KMS-11 (cell line): ENCODE data around the gene EDNRB.

Experiments used
- H2AFZ ChIP-seq: fragments of 200-600 bp; sonication (generic); 2 replicates; pipeline ENCODE4 v1.6.1; 2016; ENCODE audit warnings: antibody characterized with exemption, mixed run types, low read depth
- H3K27ac ChIP-seq: fragments of 200-600 bp; sonication (generic); 2 replicates; pipeline ENCODE4 v1.6.1; 2016; ENCODE audit warnings: mild to moderate bottlenecking, mixed run types
- H3K27me3 ChIP-seq: fragments of 200-600 bp; sonication (generic); 2 replicates; pipeline ENCODE4 v1.6.1; 2017; ENCODE audit warnings: mild to moderate bottlenecking, low read depth, mixed run types, moderate library complexity; ENCODE audit not compliant: insufficient read depth
- H3K36me3 ChIP-seq: fragments of 200-600 bp; sonication (generic); 2 replicates; pipeline ENCODE4 v1.6.1; 2017; ENCODE audit warnings: mild to moderate bottlenecking, mixed run types; ENCODE audit not compliant: insufficient read depth
- H3K4me1 ChIP-seq: fragments of 200-600 bp; sonication (generic); 2 replicates; pipeline ENCODE4 v1.6.1; 2016; ENCODE audit warnings: mild to moderate bottlenecking, low read depth, mixed run types; ENCODE audit not compliant: poor library complexity, severe bottlenecking
- H3K4me2 ChIP-seq: fragments of 200-600 bp; sonication (generic); 2 replicates; pipeline ENCODE4 v1.7.0; 2016; ENCODE audit warnings: mild to moderate bottlenecking, mixed run types
- H3K4me3 ChIP-seq: fragments of 200-600 bp; sonication (generic); IDR thresholded peaks from 2 replicates; pipeline ENCODE4 v1.6.1; 2017; ENCODE audit warnings: low read depth, low read length, mixed read lengths; ENCODE audit not compliant: insufficient read depth
- H3K79me2 ChIP-seq: fragments of 200-600 bp; sonication (generic); 2 replicates; pipeline ENCODE4 v1.6.1; 2016; ENCODE audit warnings: low read depth, mixed run types; ENCODE audit not compliant: insufficient read depth
- H3K9ac ChIP-seq: fragments of 200-600 bp; sonication (generic); 2 replicates; pipeline ENCODE4 v1.6.1; 2016; ENCODE audit warnings: mild to moderate bottlenecking, mixed run types
- H4K20me1 ChIP-seq: fragments of 200-600 bp; sonication (generic); 2 replicates; pipeline ENCODE4 v1.6.1; 2016; ENCODE audit warnings: mild to moderate bottlenecking, mixed run types; ENCODE audit not compliant: insufficient read depth
- CTCF ChIP-seq: fragments of 200-600 bp; sonication (generic); conservative IDR thresholded peaks from 2 replicates; pipeline ENCODE4 v1.6.1; 2017; ENCODE audit warnings: low read depth, mild to moderate bottlenecking, antibody characterized with exemption, low read length, moderate library complexity, mixed read lengths

EDNRB gene

GRCh38 chr13:77868717-77869116 lies 49.9 kb downstream of the EDNRB start:
- Histone ChIP-seq H4K20me1 (no peaks in the 10 kb centered on the region), H3K4me3 (no peak overlapping the region), H3K36me3 (no peaks in the 10 kb centered on the region), H3K4me2 (no peak overlapping the region), H3K27me3 (no peaks in the 10 kb centered on the region), H2AFZ (no peak overlapping the region), H3K9ac (no peak overlapping the region), H3K79me2 (no peaks in the 10 kb centered on the region), H3K4me1 (no peaks in the 10 kb centered on the region), H3K27ac (no peak overlapping the region)
- no peak for TF ChIP-seq CTCF

GRCh38 chr13:77866971-77867370 lies 51.7 kb downstream of the EDNRB start:
- Histone ChIP-seq H3K79me2 (no peaks in the 10 kb centered on the region), H3K4me1 (no peaks in the 10 kb centered on the region), H4K20me1 (no peaks in the 10 kb centered on the region), H3K9ac (no peak overlapping the region), H3K4me3 (no peak overlapping the region), H2AFZ (no peak overlapping the region), H3K27me3 (no peaks in the 10 kb centered on the region), H3K4me2 (no peak overlapping the region), H3K36me3 (no peaks in the 10 kb centered on the region), H3K27ac (no peak overlapping the region)
- no peak for TF ChIP-seq CTCF

GRCh38 chr13:77865622-77866021 lies 53.0 kb downstream of the EDNRB start:
- Histone ChIP-seq H3K27ac (no peak overlapping the region), H3K9ac (no peak overlapping the region), H3K4me1 (no peaks in the 10 kb centered on the region), H3K79me2 (no peaks in the 10 kb centered on the region), H3K4me3 (no peak overlapping the region), H3K36me3 (no peaks in the 10 kb centered on the region), H4K20me1 (no peaks in the 10 kb centered on the region), H3K27me3 (no peaks in the 10 kb centered on the region), H3K4me2 (no peak overlapping the region), H2AFZ (no peak overlapping the region)
- no peak for TF ChIP-seq CTCF

GRCh38 chr13:77863144-77863543 lies 55.5 kb downstream of the EDNRB start:
- Histone ChIP-seq H4K20me1 (no peaks in the 10 kb centered on the region), H3K27ac (no peak overlapping the region), H3K27me3 (no peaks in the 10 kb centered on the region), H3K36me3 (no peaks in the 10 kb centered on the region), H2AFZ (no peak overlapping the region), H3K79me2 (no peaks in the 10 kb centered on the region), H3K4me1 (no peaks in the 10 kb centered on the region), H3K9ac (no peak overlapping the region), H3K4me2 (no peak overlapping the region), H3K4me3 (no peak overlapping the region)
- no peak for TF ChIP-seq CTCF

- Histone ChIP-seq H3K79me2 (no peaks in the 10 kb centered on the region), H3K4me2 (no peak overlapping the region), H3K36me3 (no peaks in the 10 kb centered on the region), H4K20me1 (no peaks in the 10 kb centered on the region), H3K27ac (no peak overlapping the region), H2AFZ (no peak overlapping the region), H3K27me3 (no peaks in the 10 kb centered on the region), H3K4me3 (no peak overlapping the region), H3K4me1 (no peaks in the 10 kb centered on the region), H3K9ac (no peak overlapping the region)
- TF ChIP-seq CTCF: no peak
Measured at GRCh38 chr13:77861741-77862140, 56.9 kb downstream of the EDNRB start.
